Mesendoderm (in vitro differentiated cells): Measurements from ENCODE around the gene SVBP.

Source experiments
- DNase-seq: peaks from one replicate; pipeline ENCODE4 v3.0.0; 2013
- H2AK5ac ChIP-seq: 2 replicates; pipeline ENCODE4 v1.6.1; 2013; ENCODE audit warnings: low read length, inconsistent platforms
- H2BK120ac ChIP-seq: 2 replicates; pipeline ENCODE4 v1.6.1; 2013; ENCODE audit warnings: low read depth, mild to moderate bottlenecking, low read length, moderate library complexity, mixed read lengths
- H2BK15ac ChIP-seq: replicated peaks from 2 replicates; pipeline ENCODE4 v1.6.1; 2013; ENCODE audit warnings: low read depth, mild to moderate bottlenecking, moderate library complexity
- H2BK5ac ChIP-seq: 2 replicates; pipeline ENCODE4 v1.6.1; 2013; ENCODE audit warnings: low read length, inconsistent platforms
- H3K18ac ChIP-seq: 2 replicates; pipeline ENCODE4 v1.6.1; 2013; ENCODE audit warnings: mild to moderate bottlenecking, low read length, mixed read lengths
- H3K23ac ChIP-seq: one replicate; pipeline ENCODE4 v1.6.1; 2013; ENCODE audit warnings: low read length
- H3K27ac ChIP-seq: 2 replicates; pipeline ENCODE4 v1.5.1; 2013; ENCODE audit warnings: low read depth, mild to moderate bottlenecking, inconsistent platforms, low read length, moderate library complexity
- H3K27me3 ChIP-seq: 2 replicates; pipeline ENCODE4 v1.6.1; 2013; ENCODE audit warnings: low read length, control low read depth, mild to moderate bottlenecking, inconsistent platforms; ENCODE audit not compliant: insufficient read depth, poor library complexity
- H3K36me3 ChIP-seq: 2 replicates; pipeline ENCODE4 v1.6.1; 2013; ENCODE audit warnings: low read length, inconsistent platforms; ENCODE audit not compliant: control insufficient read depth, insufficient read depth
- H3K4ac ChIP-seq: one replicate; pipeline ENCODE4 v1.6.1; 2013; ENCODE audit warnings: low read depth, mild to moderate bottlenecking, low read length, moderate library complexity
- H3K4me1 ChIP-seq: 2 replicates; pipeline ENCODE4 v1.6.1; 2013; ENCODE audit warnings: low read depth, low read length, inconsistent platforms; ENCODE audit not compliant: control insufficient read depth
- H3K4me2 ChIP-seq: 2 replicates; pipeline ENCODE4 v1.6.1; 2013; ENCODE audit warnings: low read length
- H3K4me3 ChIP-seq: 2 replicates; pipeline ENCODE4 v1.5.1; 2013; ENCODE audit warnings: mild to moderate bottlenecking, low read length
- H3K56ac ChIP-seq: one replicate; pipeline ENCODE4 v1.6.1; 2013; ENCODE audit warnings: low read length
- H3K79me1 ChIP-seq: 2 replicates; pipeline ENCODE4 v1.6.1; 2013; ENCODE audit warnings: low read length, inconsistent platforms
- H3K79me2 ChIP-seq: 2 replicates; pipeline ENCODE4 v1.6.1; 2013; ENCODE audit warnings: mild to moderate bottlenecking, low read length; ENCODE audit not compliant: control insufficient read depth, insufficient read depth
- H3K9ac ChIP-seq: 2 replicates; pipeline ENCODE4 v1.6.1; 2013; ENCODE audit warnings: low read length, inconsistent platforms
- H4K5ac ChIP-seq: one replicate; pipeline ENCODE4 v1.6.1; 2013; ENCODE audit warnings: low read length
- H4K8ac ChIP-seq: one replicate; pipeline ENCODE4 v1.6.1; 2013; ENCODE audit warnings: low read depth, mild to moderate bottlenecking, control low read depth, low read length, moderate library complexity
- WGBS: extraction: QIAGEN DNeasy Blood & Tissue Kit; methylation state at CpG from one replicate; pipeline ENCODE4 v1.1.7; 2013; ENCODE audit warnings: low lambda C conversion rate, missing lambda C conversion rate; ENCODE audit not compliant: insufficient coverage; ENCODE audit errors: extremely low coverage; 5-methylcytosine and 5-hydroxymethylcytosine counted together

SVBP gene

GRCh38 chr1:42773420-42773819 lies 43.8 kb downstream of the SVBP start:
- Histone ChIP-seq H3K9ac (no peak overlapping the region), H3K18ac (no peak overlapping the region), H3K4ac (no peak overlapping the region), H4K5ac (no peak overlapping the region), H3K79me2 (peaks cover 1% of the 10 kb centered on the region), H2BK120ac (no peak overlapping the region), H3K36me3 (peaks cover 6% of the 10 kb centered on the region), H2BK5ac (no peak overlapping the region), H2BK15ac (no peak overlapping the region), H3K27ac (no peak overlapping the region), H3K23ac (no peak overlapping the region), H3K4me2 (no peak overlapping the region), H4K8ac (no peak overlapping the region), H3K56ac (no peak overlapping the region), H3K4me1 (no peaks in the 10 kb centered on the region), H3K27me3 (no peaks in the 10 kb centered on the region), H2AK5ac (no peak overlapping the region), H3K79me1 (peaks cover 5% of the 10 kb centered on the region), H3K4me3 (no peak overlapping the region)
- WGBS, result no CpG with 5 or more reads among the region's 2 CpGs
- DNase-seq, result no peak

- Histone ChIP-seq H2BK120ac (no peak overlapping the region), H3K27ac (no peak overlapping the region), H3K27me3 (no peaks in the 10 kb centered on the region), H3K4me3 (no peak overlapping the region), H3K79me1 (peaks cover 11% of the 10 kb centered on the region), H3K36me3 (no peaks in the 10 kb centered on the region), H3K18ac (no peak overlapping the region), H2BK5ac (no peak overlapping the region), H3K79me2 (peaks cover 9% of the 10 kb centered on the region), H3K56ac (no peak overlapping the region), H3K4ac (no peak overlapping the region), H4K5ac (no peak overlapping the region), H2BK15ac (no peak overlapping the region), H4K8ac (no peak overlapping the region), H3K4me1 (peaks cover 4% of the 10 kb centered on the region), H2AK5ac (no peak overlapping the region), H3K23ac (no peak overlapping the region), H3K9ac (no peak overlapping the region), H3K4me2 (no peak overlapping the region)
- no CpG with 5 or more reads among the region's 3 CpGs for WGBS
- no peak for DNase-seq
These were observed 47.4 kb downstream of the SVBP start for GRCh38 chr1:42769811-42770210.

DNA sequence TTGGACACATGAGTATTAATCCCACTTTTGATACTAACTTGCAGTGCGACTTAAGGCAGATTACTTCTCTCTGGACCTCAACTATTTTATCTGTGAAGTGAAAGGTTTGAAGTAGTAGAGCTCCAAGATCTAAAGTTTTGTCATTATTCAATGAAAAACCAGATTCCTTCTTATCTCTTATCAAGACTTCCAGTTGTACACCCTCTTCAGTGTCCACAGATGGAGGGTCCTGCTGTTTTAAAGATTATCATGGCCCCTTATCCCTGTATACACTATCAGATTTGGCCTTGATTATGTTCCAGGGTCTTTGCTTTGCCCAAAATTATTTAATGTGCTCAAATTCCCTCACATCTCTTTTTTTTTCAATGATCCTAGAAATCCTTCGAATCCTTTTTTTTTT lies 49.0 kb downstream of the SVBP start:
- H3K4me1 ChIP-seq, result peaks cover 9% of the 10 kb centered on the region
- H3K27me3 ChIP-seq, result no peaks in the 10 kb centered on the region
- no peak overlapping the region for H3K18ac ChIP-seq
- no peak overlapping the region for H2BK15ac ChIP-seq
- H3K4ac ChIP-seq, result no peak overlapping the region
- peaks cover 13% of the 10 kb centered on the region for H3K79me1 ChIP-seq
- no peak for DNase-seq
- peak overlapping the region; percentile 93 for H3K9ac ChIP-seq
- no peak overlapping the region for H3K23ac ChIP-seq
- no peak overlapping the region for H4K5ac ChIP-seq
- no peak overlapping the region for H3K4me2 ChIP-seq
- no peak overlapping the region for H2AK5ac ChIP-seq
- no CpG with 5 or more reads among the region's 2 CpGs for WGBS
- H3K4me3 ChIP-seq, result no peak overlapping the region
- no peak overlapping the region for H3K56ac ChIP-seq
- no peak overlapping the region for H3K27ac ChIP-seq
- no peak overlapping the region for H2BK5ac ChIP-seq
- no peak overlapping the region for H4K8ac ChIP-seq
- no peaks in the 10 kb centered on the region for H3K36me3 ChIP-seq
- H3K79me2 ChIP-seq, result peaks cover 14% of the 10 kb centered on the region
- no peak overlapping the region for H2BK120ac ChIP-seq

- no peak overlapping the region for H4K5ac ChIP-seq
- WGBS, result no CpG with 5 or more reads among the region's 23 CpGs
- no peak overlapping the region for H3K23ac ChIP-seq
- no peak overlapping the region for H2BK5ac ChIP-seq
- H3K27me3 ChIP-seq, result no peaks in the 10 kb centered on the region
- H4K8ac ChIP-seq, result no peak overlapping the region
- H2BK15ac ChIP-seq, result no peak overlapping the region
- no peaks in the 10 kb centered on the region for H3K36me3 ChIP-seq
- peak overlapping the region; percentile 76 for H3K18ac ChIP-seq
- peaks cover 11% of the 10 kb centered on the region for H3K79me1 ChIP-seq
- DNase-seq, result no peak
- H2BK120ac ChIP-seq, result no peak overlapping the region
- H3K56ac ChIP-seq, result peak overlapping the region; percentile 96
- peaks cover 14% of the 10 kb centered on the region for H3K79me2 ChIP-seq
- peak overlapping the region; percentile 72 for H3K27ac ChIP-seq
- no peak overlapping the region for H3K4ac ChIP-seq
- H3K4me2 ChIP-seq, result peak overlapping the region; percentile 67
- peaks cover 9% of the 10 kb centered on the region for H3K4me1 ChIP-seq
- peak overlapping the region; percentile 93 for H3K9ac ChIP-seq
- H3K4me3 ChIP-seq, result peak overlapping the region; percentile 76
- H2AK5ac ChIP-seq, result no peak overlapping the region
These were observed 49.6 kb downstream of the SVBP start for GRCh38 chr1:42767510-42768000.

GRCh38 chr1:42766741-42767509 lies 50.3 kb downstream of the SVBP start, which contains the start of the genes C1orf50 and P3H1:
Gene C1orf50 (plus strand): TSS chr1:42767249. CDS start chr1:42767312, 63 bp downstream.
Gene P3H1 (minus strand): TSS chr1:42767028. CDS start chr1:42766971, 57 bp downstream.
- Histone ChIP-seq H3K23ac (peak within 1 kb of the TSS; percentile 90), H3K27ac (peak within 1 kb of the TSS; percentile 72), H2BK5ac (peak within 1 kb of the TSS; percentile 52), H2BK120ac (no peak within 1 kb of the TSS), H4K5ac (no peak within 1 kb of the TSS), H3K4ac (no peak within 1 kb of the TSS), H3K4me1 (peaks cover 9% of the 10 kb centered on the region), H3K9ac (peak within 1 kb of the TSS; percentile 95), H4K8ac (no peak within 1 kb of the TSS), H3K4me2 (peak within 1 kb of the TSS; percentile 67), H3K4me3 (peak within 1 kb of the TSS; percentile 90), H3K56ac (peak within 1 kb of the TSS; percentile 99), H3K36me3 (no peaks in the 10 kb centered on the region), H2BK15ac (no peak within 1 kb of the TSS), H3K18ac (peak within 1 kb of the TSS; percentile 76), H3K27me3 (no peaks in the 10 kb centered on the region), H2AK5ac (no peak within 1 kb of the TSS), H3K79me2 (peaks cover 14% of the 10 kb centered on the region), H3K79me1 (peaks cover 10% of the 10 kb centered on the region)
- peak; percentile 100 for DNase-seq
- no CpG with 5 or more reads among the region's 82 CpGs for WGBS
